GM21423 (cell line): ENCODE results near the gene SLC25A41.
"Not testable (repeated sequence)": the region's sequence is repeated elsewhere in the genome, so short reads cannot be mapped to it uniquely, and the experiment has no call there.

Experiments used
- ATAC-seq: cut with Tn5 transposase; IDR thresholded peaks from one replicate; pipeline ENCODE4 v1.9.1; 2021; ENCODE audit warnings: mild to moderate bottlenecking, moderate library complexity; ENCODE audit not compliant: unreplicated experiment

Gene SLC25A41

DNA sequence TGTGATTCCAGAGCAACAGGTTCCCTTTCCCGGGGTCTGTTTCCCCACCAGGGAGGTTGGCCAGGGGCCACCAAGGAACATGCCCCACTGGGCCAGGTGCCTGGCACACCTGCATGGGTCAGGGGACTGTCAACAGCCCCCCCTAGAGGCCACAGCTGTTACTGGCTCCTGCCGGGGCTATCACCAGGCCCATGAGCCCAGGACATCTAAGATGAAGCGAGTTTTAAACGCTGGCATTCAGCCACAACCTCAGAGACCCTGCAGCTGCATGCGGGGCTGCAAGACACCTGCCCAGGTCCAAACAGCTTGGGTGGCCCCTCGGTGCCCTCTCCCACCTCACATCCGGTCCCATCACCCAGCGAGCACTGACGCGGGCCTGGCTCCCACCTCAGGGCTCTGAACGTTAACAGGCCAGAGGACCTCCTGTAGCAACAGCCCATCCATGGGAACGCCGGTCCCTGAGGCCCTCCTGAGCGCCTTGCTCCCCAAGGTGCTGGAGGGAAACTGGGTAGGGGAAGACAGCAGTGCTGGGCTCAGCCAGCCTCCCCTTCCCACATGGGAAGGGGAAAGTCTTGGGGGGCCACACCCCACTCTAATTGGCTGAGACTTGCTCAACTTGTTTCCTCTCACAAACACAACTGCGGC, 21.0 kb downstream of the SLC25A41 start:
- ATAC-seq = no peak

GRCh38 chr19:6412061-6412446, 21.5 kb downstream of the SLC25A41 start:
- ATAC-seq = no peak

DNA sequence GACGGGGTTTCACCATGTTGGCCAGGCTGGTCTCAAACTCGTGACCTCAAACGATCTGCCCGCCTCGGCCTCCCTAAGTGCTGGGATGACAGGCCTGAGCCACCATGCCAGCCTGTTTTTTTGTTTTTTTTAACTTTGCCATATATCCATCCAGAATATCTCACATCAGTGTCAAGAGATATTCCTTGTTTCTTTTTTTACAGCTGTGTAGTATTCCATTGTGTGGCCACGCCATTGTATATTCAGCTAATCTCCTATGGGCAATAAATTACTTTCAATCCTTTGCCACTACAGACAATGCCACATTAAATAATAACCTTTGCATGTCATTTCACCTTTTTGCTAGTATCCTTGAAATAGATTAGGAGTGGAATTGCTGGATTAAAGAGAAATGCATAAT, 24.2 kb downstream of the SLC25A41 start:
- ATAC-seq = no peak

DNA sequence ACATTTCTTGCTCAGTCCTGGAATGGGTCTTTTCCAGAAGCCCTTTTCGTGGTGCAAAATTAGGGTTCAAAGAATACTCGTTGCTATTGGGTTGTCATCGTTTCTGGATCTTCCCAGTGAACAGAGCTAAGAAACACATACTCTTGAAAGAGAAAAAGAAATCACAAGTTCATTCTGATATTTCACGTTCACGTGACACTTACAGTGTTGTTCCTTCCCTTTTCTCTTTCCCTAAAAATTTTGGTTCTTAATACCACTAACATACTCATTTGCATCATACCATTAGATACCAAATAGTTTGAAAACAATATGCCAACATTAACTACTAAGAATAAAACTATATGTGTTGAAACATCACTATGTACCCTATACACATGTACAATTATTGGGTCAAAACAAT, 27.2 kb downstream of the SLC25A41 start:
- no peak for ATAC-seq

- ATAC-seq = no peak
These were observed 30.5 kb downstream of the SLC25A41 start for GRCh38 chr19:6402837-6403608.

- no peak for ATAC-seq
These were observed 31.5 kb downstream of the SLC25A41 start for GRCh38 chr19:6402058-6402457.

- ATAC-seq = not testable (repeated sequence)
These were observed 33.3 kb downstream of the SLC25A41 start for GRCh38 chr19:6400062-6400944.

DNA sequence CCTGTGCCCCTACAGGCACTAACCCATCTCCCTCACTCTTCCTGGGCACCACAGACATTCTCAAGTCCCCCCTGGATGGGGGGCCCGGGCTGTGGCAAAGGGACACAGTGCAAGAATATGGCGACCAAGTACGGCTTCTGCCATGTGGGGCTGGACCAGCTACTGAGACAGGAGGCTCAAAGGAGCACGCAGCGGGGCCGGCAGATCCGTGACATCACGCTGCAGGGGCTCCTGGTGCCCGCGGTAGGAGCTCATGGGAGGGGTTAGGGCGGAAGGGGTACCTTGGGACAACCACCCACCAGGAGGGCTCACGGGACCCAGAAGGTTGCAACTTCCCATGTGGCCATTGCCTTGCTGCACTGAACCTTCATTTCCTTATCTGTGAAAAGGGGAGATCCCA, 37.3 kb downstream of the SLC25A41 start:
- ATAC-seq = no peak

DNA sequence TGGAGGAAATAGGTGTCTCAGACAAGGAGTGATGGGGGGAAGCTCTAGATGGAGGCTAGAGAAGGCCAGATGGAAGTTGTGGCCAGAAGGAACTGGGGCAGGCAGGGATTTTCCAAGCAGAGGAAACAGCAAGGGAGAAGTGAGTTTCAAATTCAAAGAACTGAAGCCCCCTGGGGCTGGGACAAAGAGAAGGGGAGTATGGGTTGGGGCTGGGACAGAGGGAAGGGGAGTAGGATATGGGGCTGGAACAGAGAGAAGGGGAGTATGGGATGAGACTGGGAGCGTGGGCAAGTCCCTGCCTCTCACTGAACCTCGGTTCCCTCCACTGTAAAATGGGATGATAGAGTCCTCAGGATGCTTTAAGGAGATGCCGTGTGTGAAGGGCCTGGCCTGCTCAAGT, 38.7 kb downstream of the SLC25A41 start:
- no peak for ATAC-seq

DNA sequence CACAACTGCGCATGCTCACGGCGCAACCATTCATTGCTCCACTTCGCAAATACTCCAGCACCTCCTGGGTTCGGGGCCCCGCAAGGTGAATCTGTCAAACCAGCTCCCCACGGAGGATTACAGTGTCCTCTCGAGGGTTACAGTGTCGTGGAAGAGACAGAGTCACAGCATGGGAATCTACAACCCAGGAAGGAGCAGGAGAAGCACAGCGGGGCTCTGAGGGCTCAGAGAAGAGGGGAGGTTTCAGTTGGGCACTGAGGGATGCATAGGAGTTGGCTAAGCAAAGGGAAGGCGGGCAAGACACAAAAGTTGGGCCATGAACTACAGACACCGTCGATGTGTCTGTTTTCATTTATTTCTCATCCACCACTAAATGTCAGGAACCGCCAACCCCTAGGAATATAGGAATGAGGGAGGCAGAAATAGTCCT, 39.6 kb downstream of the SLC25A41 start:
- no peak for ATAC-seq

- ATAC-seq = peak; percentile 83
These were observed 40.2 kb downstream of the SLC25A41 start, which contains the start of gene GTF2F1 for GRCh38 chr19:6393074-6393982. GTF2F1 (minus strand) TSS chr19:6393164; CDS start chr19:6392995, 169 bp downstream.

GRCh38 chr19:6392221-6393073, 41.1 kb downstream of the SLC25A41 start:
- no peak for ATAC-seq

- no peak for ATAC-seq
These were observed 46.2 kb downstream of the SLC25A41 start for GRCh38 chr19:6387372-6387771.

GRCh38 chr19:6384381-6384780, 49.2 kb downstream of the SLC25A41 start:
- ATAC-seq = no peak

GRCh38 chr19:6383188-6383587, 50.4 kb downstream of the SLC25A41 start:
- no peak for ATAC-seq

GRCh38 chr19:6381030-6381750, 52.4 kb downstream of the SLC25A41 start:
- ATAC-seq = no peak

GRCh38 chr19:6379744-6380143, 53.8 kb downstream of the SLC25A41 start:
- no peak for ATAC-seq

DNA sequence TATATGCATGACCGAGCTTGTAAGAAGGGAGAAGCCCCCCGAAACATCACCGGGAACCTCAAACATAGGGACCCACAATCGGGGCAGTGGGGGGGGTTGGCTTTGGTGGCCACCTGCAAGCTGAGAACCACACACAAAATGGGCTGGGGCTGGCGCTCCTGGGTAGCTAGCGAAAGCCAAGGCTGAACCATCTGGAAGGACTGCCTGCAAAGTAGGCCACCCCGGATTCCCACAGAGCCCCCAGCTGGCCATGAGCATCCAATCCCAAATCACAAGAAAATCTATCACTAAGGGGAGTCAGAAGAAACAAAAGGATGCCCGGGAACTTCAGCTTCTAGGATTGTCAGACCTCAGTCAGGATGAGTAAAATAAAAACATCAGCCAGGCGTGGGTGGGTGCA, 55.1 kb downstream of the SLC25A41 start:
- ATAC-seq = no peak

- no peak for ATAC-seq
These were observed 55.5 kb downstream of the SLC25A41 start for GRCh38 chr19:6378041-6378440.
